DOHH2 (cell line): ENCODE measurements around the gene RASSF7.

Experiments used
- EZH2phosphoT487 ChIP-seq: fragments of 200-600 bp; sonication (generic); IDR thresholded peaks from 2 replicates; pipeline ENCODE4 v1.6.1; 2017; ENCODE audit warnings: borderline replicate concordance, mild to moderate bottlenecking, antibody characterized with exemption, low read length, moderate library complexity, mixed read lengths
- TF ChIP-seq, protein P1 (sequence below): fragments of 200-600 bp; sonication (generic); IDR thresholded peaks from one replicate; pipeline ENCODE4 v1.5.1; 2014; ENCODE audit warnings: antibody characterized with exemption, mild to moderate bottlenecking, low read depth, low read length; ENCODE audit not compliant: poor library complexity, severe bottlenecking

GRCh38 chr11:568306-569157 is 7.8 kb downstream of the RASSF7 start:
- TF ChIP-seq, protein P1, sequence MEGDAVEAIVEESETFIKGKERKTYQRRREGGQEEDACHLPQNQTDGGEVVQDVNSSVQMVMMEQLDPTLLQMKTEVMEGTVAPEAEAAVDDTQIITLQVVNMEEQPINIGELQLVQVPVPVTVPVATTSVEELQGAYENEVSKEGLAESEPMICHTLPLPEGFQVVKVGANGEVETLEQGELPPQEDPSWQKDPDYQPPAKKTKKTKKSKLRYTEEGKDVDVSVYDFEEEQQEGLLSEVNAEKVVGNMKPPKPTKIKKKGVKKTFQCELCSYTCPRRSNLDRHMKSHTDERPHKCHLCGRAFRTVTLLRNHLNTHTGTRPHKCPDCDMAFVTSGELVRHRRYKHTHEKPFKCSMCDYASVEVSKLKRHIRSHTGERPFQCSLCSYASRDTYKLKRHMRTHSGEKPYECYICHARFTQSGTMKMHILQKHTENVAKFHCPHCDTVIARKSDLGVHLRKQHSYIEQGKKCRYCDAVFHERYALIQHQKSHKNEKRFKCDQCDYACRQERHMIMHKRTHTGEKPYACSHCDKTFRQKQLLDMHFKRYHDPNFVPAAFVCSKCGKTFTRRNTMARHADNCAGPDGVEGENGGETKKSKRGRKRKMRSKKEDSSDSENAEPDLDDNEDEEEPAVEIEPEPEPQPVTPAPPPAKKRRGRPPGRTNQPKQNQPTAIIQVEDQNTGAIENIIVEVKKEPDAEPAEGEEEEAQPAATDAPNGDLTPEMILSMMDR, result no peak
- TF ChIP-seq EZH2phosphoT487, result no peak
